ENCODE data around the gene ASZ1.

DNA sequence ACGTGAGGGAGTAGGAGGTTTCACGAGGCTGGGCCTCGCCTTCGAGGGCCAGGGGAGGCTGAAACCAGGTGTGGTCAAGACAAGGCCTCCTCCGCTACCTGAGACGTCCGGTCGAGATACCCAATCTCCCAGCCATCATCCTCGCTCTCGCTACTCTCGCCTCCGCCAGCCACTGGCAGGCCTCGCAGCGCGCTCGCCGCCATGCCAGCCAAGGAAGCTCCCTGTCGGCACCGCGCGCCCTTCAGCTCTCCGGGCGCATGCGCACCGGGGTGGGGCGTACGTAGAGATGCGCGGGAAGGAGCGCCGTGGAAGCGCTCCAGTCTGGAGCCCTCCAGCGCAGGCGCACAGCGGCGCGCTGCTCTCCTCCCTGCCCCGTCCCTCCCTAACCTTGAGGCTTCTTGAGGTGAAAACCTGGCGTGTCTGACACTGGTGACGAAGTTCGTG is at the start of gene ASZ1:
- TF ChIP-seq POLR2A (IDR thresholded peaks at IDR 0.05; ENCODE audit: low read depth, low read length), result no peak
- TF ChIP-seq, protein P1, sequence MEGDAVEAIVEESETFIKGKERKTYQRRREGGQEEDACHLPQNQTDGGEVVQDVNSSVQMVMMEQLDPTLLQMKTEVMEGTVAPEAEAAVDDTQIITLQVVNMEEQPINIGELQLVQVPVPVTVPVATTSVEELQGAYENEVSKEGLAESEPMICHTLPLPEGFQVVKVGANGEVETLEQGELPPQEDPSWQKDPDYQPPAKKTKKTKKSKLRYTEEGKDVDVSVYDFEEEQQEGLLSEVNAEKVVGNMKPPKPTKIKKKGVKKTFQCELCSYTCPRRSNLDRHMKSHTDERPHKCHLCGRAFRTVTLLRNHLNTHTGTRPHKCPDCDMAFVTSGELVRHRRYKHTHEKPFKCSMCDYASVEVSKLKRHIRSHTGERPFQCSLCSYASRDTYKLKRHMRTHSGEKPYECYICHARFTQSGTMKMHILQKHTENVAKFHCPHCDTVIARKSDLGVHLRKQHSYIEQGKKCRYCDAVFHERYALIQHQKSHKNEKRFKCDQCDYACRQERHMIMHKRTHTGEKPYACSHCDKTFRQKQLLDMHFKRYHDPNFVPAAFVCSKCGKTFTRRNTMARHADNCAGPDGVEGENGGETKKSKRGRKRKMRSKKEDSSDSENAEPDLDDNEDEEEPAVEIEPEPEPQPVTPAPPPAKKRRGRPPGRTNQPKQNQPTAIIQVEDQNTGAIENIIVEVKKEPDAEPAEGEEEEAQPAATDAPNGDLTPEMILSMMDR (conservative IDR thresholded peaks at IDR 0.05; ENCODE audit: low read depth, low read length), result no peak
- TF ChIP-seq RAD21 (IDR thresholded peaks at IDR 0.05; ENCODE audit: low read length), result no peak
- no peak for TF ChIP-seq CHD1 (IDR thresholded peaks at IDR 0.05; ENCODE audit: low read depth, low read length)
